ENCODE data around the gene NDUFB5. TPM values are rescaled to one million over a fixed set of nuclear protein-coding genes. Genes with fewer than 3 reads are reported as not detected.

The NDUFB5 gene
- total RNA-seq: 114 and 119 TPM in 2 replicates

DNA sequence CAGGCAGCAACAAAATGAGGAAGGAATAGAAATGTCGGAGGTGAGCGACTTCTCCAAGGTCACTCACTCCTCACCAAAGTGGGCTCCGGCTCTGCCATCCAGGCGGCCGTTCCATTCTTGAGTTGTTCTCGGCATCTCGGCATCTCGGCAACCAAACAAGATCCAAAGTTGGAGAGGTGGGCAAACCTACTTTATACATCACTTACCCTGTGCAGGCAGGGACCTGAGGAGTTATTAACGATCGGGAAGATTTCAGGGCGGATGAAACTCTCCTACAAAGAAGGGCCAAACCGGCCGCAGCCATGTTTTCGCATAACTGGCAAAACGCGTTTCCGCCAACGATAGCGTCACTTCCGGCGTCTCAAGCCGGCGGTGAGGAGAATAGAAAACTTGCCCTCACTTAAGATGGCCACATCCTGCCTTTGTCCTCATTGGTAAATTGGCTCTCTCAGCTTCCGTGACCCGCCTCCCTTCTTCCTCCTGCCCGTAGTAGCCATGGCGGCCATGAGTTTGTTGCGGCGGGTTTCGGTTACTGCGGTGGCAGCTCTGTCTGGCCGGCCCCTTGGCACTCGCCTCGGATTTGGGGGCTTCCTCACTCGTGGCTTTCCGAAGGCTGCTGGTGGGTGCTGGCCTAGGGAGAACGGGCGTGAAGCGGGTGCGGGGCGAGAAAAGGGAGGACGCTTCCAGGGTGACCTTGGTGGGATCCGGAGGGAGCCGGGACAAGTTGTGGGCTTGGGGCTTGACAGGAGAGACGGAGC is at the start of gene NDUFB5, which contains the start of gene MRPL47:
Gene NDUFB5, plus strand, starts transcription at position 474 of the 758 bp plus-strand sequence. Its CDS starts 22 bp downstream, at position 496.
Gene MRPL47, minus strand, starts transcription at position 318 of the 758 bp plus-strand sequence. Its CDS starts 14 bp downstream, at position 304.

DNA sequence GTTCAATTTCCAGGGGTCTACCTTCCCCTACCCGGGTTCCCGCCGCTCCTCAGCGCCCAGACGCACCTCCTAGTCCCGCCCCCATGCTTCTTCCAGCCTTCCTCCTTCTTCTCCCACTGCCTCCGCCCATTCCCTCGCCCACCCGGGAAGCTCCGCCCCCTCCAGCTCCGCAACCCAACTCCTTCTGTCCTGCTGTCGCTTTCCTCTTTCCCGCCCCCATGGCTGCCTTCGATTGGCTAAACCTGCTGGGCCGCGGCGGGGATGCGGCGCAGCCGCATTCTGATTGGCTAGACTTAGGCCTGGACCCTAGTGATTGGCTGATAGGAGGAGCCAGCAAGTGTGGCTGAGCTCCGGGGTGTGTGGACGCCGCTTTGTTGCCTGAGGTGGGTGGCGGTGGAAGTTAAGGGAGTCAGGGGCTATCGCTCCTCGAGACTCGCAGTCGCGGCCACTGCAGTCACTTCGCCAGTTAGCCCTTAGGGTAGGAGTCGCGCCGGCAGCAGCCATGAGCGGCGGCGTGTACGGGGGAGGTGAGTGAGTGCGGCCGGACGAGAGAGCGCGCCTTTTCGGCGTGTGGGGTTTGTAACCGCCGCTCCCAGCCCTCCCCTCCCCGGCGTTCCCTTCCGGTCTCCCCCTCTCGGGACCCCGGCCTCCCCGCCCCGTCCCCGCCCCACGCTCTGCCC is 41.9 kb upstream of the NDUFB5 start, which contains the start of gene ACTL6A:
Gene ACTL6A, plus strand, starts transcription at position 336 of the 680 bp plus-strand sequence. Its CDS starts 167 bp downstream, at position 503.

DNA sequence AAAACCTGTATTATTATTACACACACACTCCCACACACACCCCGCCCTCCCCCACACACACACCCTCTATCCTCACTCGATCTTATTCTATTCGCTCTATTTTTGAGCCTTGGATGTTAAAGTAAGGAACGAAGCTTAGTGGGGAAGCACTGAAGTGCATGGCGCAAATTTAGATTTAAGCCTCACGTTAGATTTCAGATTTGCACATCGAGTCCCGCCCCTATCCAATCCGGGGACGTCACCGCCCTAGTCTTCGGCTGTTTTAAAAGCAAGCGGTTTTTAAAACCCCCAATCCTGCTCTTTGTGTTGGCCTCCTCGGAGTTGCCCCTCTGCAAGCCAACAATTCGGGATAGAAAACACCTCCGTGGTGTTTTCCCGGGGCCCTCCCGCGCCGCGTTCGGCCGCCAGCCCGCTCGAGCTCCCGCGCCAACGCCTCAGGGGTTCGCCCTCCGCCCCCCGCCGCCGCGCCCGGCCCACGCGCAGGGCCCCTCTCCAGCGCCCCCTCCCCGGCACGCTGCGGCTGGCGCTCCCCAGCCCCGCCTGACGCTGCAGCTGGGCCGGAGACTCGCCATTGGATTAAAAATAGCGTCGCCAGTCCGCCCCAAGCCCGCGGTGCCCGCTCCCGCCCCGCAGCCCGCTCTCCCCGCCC is 48.0 kb downstream of the NDUFB5 start, which contains the start of gene USP13:
Gene USP13, plus strand, starts transcription at position 594 of the 649 bp plus-strand sequence. CDS start 186 bp downstream, outside the sequence.

Other genes starting within 250 kb of the NDUFB5 start
- 23.7 and 24.7 TPM in 2 replicates for gene GNB4, start 153.3 kb upstream of the NDUFB5 start, total RNA-seq
- 54.9 and 120 TPM in 2 replicates for gene ACTL6A, start 41.9 kb upstream of the NDUFB5 start, total RNA-seq
- 37.1 and 46.6 TPM in 2 replicates for gene MRPL47, start 156 bp upstream of the NDUFB5 start, total RNA-seq
- gene USP13, start 48.2 kb downstream of the NDUFB5 start, total RNA-seq: 3.8 and 3.9 TPM in 2 replicates